GM23338 (cell line): ENCODE measurements around the gene LRMDA. TPM values are rescaled to one million over a fixed set of nuclear protein-coding genes. Genes with fewer than 3 reads are reported as not detected.
"Not testable (repeated sequence)": the region's sequence is repeated elsewhere in the genome, so short reads cannot be mapped to it uniquely, and the experiment has no call there.

ENCODE experiments used
- ATAC-seq: fragments of 200-7000 bp; cut with Tn5 transposase; 3 replicates; pipeline ENCODE4 v1.9.1; 2020
- DNase-seq: peaks from one replicate; pipeline ENCODE4 v3.0.0-alpha.2; 2015; ENCODE audit warnings: low spot score
- H2AFZ ChIP-seq: fragments of 200-600 bp; sonication (generic); 2 replicates; pipeline ENCODE4 v1.8.0; 2016; ENCODE audit warnings: antibody characterized with exemption, mild to moderate bottlenecking, moderate library complexity
- H3F3A ChIP-seq: fragments of 200-600 bp; sonication (generic); replicated peaks from 2 replicates; pipeline ENCODE4 v1.8.0; 2017; ENCODE audit warnings: antibody characterized with exemption, mixed run types, low read depth
- H3K27ac ChIP-seq: fragments of 200-600 bp; sonication (generic); 2 replicates; pipeline ENCODE4 v1.6.1; 2016; ENCODE audit warnings: low read depth
- H3K27me3 ChIP-seq: fragments of 200-600 bp; sonication (generic); 2 replicates; pipeline ENCODE4 v1.8.0; 2016; ENCODE audit warnings: mild to moderate bottlenecking, mixed run types, moderate library complexity; ENCODE audit not compliant: insufficient read depth
- H3K36me3 ChIP-seq: fragments of 200-600 bp; sonication (generic); 2 replicates; pipeline ENCODE4 v1.8.0; 2016; ENCODE audit warnings: mild to moderate bottlenecking; ENCODE audit not compliant: insufficient read depth
- H3K4me1 ChIP-seq: fragments of 200-600 bp; sonication (generic); 2 replicates; pipeline ENCODE4 v1.8.0; 2016; ENCODE audit warnings: mild to moderate bottlenecking, moderate library complexity; ENCODE audit not compliant: insufficient read depth
- H3K4me2 ChIP-seq: fragments of 200-600 bp; sonication (generic); 2 replicates; pipeline ENCODE4 v1.7.1; 2017; ENCODE audit warnings: mixed run types
- H3K4me3 ChIP-seq: fragments of 200-600 bp; sonication (generic); 2 replicates; pipeline ENCODE4 v1.6.1; 2016; ENCODE audit warnings: mixed run types
- H3K79me2 ChIP-seq: fragments of 200-600 bp; sonication (generic); replicated peaks from 2 replicates; pipeline ENCODE4 v1.8.0; 2017; ENCODE audit warnings: mild to moderate bottlenecking; ENCODE audit not compliant: insufficient read depth
- H3K9me2 ChIP-seq: fragments of 200-600 bp; sonication (generic); 2 replicates; pipeline ENCODE4 v1.8.0; 2017; ENCODE audit not compliant: insufficient read depth
- H4K20me1 ChIP-seq: fragments of 200-600 bp; sonication (generic); replicated peaks from 2 replicates; pipeline ENCODE4 v1.8.0; 2017; ENCODE audit warnings: mild to moderate bottlenecking; ENCODE audit not compliant: insufficient read depth
- H3K27ac Mint-ChIP-seq: 2 replicates; pipeline ENCODE4 v1.8.0; 2020; ENCODE audit warnings: inconsistent platforms, mild to moderate bottlenecking, moderate library complexity, mixed read lengths
- H3K27me3 Mint-ChIP-seq: 3 replicates; pipeline ENCODE4 v1.8.0; 2022; ENCODE audit warnings: low read depth, mild to moderate bottlenecking, moderate library complexity, mixed read lengths, inconsistent platforms; ENCODE audit not compliant: insufficient read depth, poor library complexity
- H3K36me3 Mint-ChIP-seq: 3 replicates; pipeline ENCODE4 v1.8.0; 2021; ENCODE audit warnings: low read depth, mild to moderate bottlenecking, inconsistent platforms, moderate library complexity, mixed read lengths
- H3K4me1 Mint-ChIP-seq: 3 replicates; pipeline ENCODE4 v1.8.0; 2020; ENCODE audit warnings: mild to moderate bottlenecking, inconsistent platforms, mixed read lengths
- H3K4me3 Mint-ChIP-seq: 3 replicates; pipeline ENCODE4 v1.8.0; 2021; ENCODE audit warnings: moderate library complexity, mild to moderate bottlenecking, inconsistent platforms, mixed read lengths
- H3K9me3 Mint-ChIP-seq: 3 replicates; pipeline ENCODE4 v1.8.0; 2020; ENCODE audit warnings: moderate library complexity, mild to moderate bottlenecking, inconsistent platforms, mixed read lengths
- NANOG ChIP-seq: IDR thresholded peaks from 2 replicates; pipeline ENCODE4 v1.6.1; 2016; ENCODE audit warnings: antibody characterized with exemption, borderline replicate concordance
- REST ChIP-seq: IDR thresholded peaks from one replicate; pipeline ENCODE4 v1.6.1; 2018; ENCODE audit warnings: antibody characterized with exemption; ENCODE audit not compliant: unreplicated experiment
- STAT1 ChIP-seq: IDR thresholded peaks from one replicate; pipeline ENCODE4 v1.6.1; 2016; ENCODE audit warnings: antibody characterized with exemption; ENCODE audit not compliant: unreplicated experiment
- ZNF462 ChIP-seq: fragments of 250-450 bp; sonication (Bioruptor Pico); IDR thresholded peaks from 2 replicates; pipeline ENCODE4 v1.5.0; 2020; ENCODE audit warnings: mild to moderate bottlenecking, moderate library complexity
- polyA plus RNA-seq: library from polyadenylated mRNA; unstranded; fragments of >200 nt; fragmentation: Nextera tagmentation; extraction: Ambion mirVana; gene quantifications from 2 replicates; pipeline ENCODE4 v1.2.1, GENCODE V29; 2016
- total RNA-seq: library from RNA; depleted of rRNA; stranded (reverse); fragments of >200 nt; shearing (Covaris generic); gene quantifications from 2 replicates; pipeline ENCODE4 v1.2.3, GENCODE V29; 2014

Gene LRMDA
- total and polyA plus RNA-seq, 2 experiments from 2014 or later: 0.90 to 1.8 TPM

GRCh38 chr10:76523791-76524351, 1092.4 kb downstream of the LRMDA start (continued):
- TF ChIP-seq ZNF462 (CRISPR knock-in tag): no peak
- TF ChIP-seq NANOG: no peak

GRCh38 chr10:76526833-76527232, 1095.4 kb downstream of the LRMDA start:
- not testable (repeated sequence) for H3K4me1 ChIP-seq, H3F3A ChIP-seq, H3K27ac Mint-ChIP-seq, H3K27me3 ChIP-seq, H3K36me3 ChIP-seq, H3K27ac ChIP-seq, H2AFZ ChIP-seq, H3K36me3 Mint-ChIP-seq, DNase-seq, H3K79me2 ChIP-seq, H3K9me2 ChIP-seq, H4K20me1 ChIP-seq, H3K4me2 ChIP-seq, H3K9me3 Mint-ChIP-seq, H3K4me3 ChIP-seq, H3K27me3 Mint-ChIP-seq, H3K4me3 Mint-ChIP-seq, H3K4me1 Mint-ChIP-seq, ATAC-seq

GRCh38 chr10:76540331-76540730, 1108.9 kb downstream of the LRMDA start:
- Histone ChIP-seq H2AFZ (no peak overlapping the region), H3F3A (no peaks in the 10 kb centered on the region), H3K9me2 (no peaks in the 10 kb centered on the region), H3K4me1 (no peaks in the 10 kb centered on the region), H3K27me3 (no peaks in the 10 kb centered on the region), H3K36me3 (no peaks in the 10 kb centered on the region), H3K27ac (no peak overlapping the region), H4K20me1 (no peaks in the 10 kb centered on the region), H3K4me2 (no peak overlapping the region), H3K4me3 (no peak overlapping the region), H3K79me2 (no peaks in the 10 kb centered on the region)
- H3K27ac Mint-ChIP-seq: no peak overlapping the region
- no peaks in the 10 kb centered on the region for H3K27me3 Mint-ChIP-seq
- peaks cover 6% of the 10 kb centered on the region; the same call in 1 of the 3 replicates for H3K4me1 Mint-ChIP-seq
- H3K9me3 Mint-ChIP-seq: no peaks in the 10 kb centered on the region
- DNase-seq: no peak
- no peak overlapping the region for H3K4me3 Mint-ChIP-seq
- no peaks in the 10 kb centered on the region for H3K36me3 Mint-ChIP-seq
- no peak for ATAC-seq
- TF ChIP-seq REST (no peak), STAT1 (no peak)
